ENCODE data around the gene PRDM16. TPM values are rescaled to one million over a fixed set of nuclear protein-coding genes. Genes with fewer than 3 reads are reported as not detected.

Gene PRDM16
- total and polyA plus RNA-seq, 2 of the 13 experiments (the other 11 are each of a cell fraction or from before 2014, with no cell fraction given): 0.15 to 0.81 TPM

DNA sequence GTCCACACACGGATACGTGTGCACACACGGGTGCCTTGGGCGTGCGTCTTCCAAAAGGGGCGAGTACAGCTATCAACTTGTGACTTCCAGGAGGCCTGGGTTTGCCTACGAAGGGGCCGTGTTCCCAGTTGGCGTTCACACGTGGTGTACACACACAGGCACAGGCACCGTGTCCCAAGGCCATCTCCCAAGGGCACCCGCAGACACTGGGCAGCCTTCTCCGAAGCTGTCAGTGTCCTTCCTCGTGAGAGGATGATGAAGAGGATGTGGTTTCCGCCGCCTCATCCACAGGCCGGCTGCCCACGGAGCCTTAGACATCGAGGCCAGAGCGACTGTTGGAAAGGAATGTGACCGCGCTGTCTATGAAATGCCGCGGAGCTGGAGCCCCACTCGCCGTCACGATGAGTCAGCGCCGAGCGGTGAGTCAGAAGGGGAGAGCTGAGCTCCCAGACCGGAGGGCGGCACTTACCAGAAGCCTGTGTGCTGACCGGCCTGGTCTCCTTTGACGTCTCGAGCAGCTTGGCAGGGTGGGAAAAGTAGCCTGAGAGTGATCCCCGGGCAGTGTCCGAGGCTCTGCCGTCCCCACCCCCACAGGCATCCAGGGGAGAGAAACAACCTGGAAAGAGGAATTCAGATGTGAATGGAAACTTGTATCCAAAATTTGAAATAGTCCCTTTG is 244.0 kb downstream of the PRDM16 start (continued):
- TF ChIP-seq, protein P1, sequence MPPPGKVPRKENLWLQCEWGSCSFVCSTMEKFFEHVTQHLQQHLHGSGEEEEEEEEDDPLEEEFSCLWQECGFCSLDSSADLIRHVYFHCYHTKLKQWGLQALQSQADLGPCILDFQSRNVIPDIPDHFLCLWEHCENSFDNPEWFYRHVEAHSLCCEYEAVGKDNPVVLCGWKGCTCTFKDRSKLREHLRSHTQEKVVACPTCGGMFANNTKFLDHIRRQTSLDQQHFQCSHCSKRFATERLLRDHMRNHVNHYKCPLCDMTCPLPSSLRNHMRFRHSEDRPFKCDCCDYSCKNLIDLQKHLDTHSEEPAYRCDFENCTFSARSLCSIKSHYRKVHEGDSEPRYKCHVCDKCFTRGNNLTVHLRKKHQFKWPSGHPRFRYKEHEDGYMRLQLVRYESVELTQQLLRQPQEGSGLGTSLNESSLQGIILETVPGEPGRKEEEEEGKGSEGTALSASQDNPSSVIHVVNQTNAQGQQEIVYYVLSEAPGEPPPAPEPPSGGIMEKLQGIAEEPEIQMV (CRISPR knock-in tag; IDR thresholded peaks at IDR 0.05; ENCODE audit: low read depth): no peak
- TF ChIP-seq SYNCRIP (IDR thresholded peaks at IDR 0.05; ENCODE audit: insufficient read depth, low read depth, low read length): no peak

DNA sequence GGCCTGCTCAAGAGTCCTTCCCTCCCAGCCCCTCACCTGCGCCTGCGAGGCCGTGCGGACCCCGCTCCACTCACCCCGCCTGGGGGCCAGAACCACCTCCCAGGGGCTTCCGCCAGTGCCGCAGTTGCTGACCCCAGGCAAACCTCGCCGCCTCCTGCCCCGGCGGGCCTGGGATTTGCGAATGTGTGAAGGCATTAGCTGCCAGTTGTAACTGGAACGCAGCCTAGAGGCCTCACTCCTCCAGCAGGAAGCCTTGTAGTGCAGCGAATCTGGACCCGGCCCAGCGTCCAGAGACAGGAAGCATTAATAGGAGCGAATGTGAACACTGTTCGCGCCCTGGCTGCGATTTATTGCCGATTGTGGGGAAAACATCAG is 244.6 kb downstream of the PRDM16 start:
- Histone ChIP-seq H3K36me3 (replicated peaks in 1 of 2; ENCODE audit: control insufficient read depth in 1 of 2, insufficient read depth in 2 of 2, low read length in 2 of 2) (no peaks in the 10 kb centered on the region), H3K4me2 (ENCODE audit: low read depth, low read length) (no peak overlapping the region), H4K20me1 (ENCODE audit: insufficient read depth, low read length) (no peaks in the 10 kb centered on the region), H3K9ac (ENCODE audit: insufficient read depth, low read depth, low read length) (0 out of 2 replicates have a peak overlapping the region, but pooled peaks have one; percentile 15), H2AFZ (ENCODE audit: low read length) (no peak overlapping the region), H3K9me3 (ENCODE audit: low read length) (no peaks in the 10 kb centered on the region), H3K27ac (ENCODE audit: extremely low read length, insufficient read depth, low read length) (no peak overlapping the region), H3K4me1 (ENCODE audit: insufficient read depth, low read length) (peaks cover 38% of the 10 kb centered on the region), H3K79me2 (ENCODE audit: insufficient read depth, low read length) (no peaks in the 10 kb centered on the region), H3K27me3 (ENCODE audit: control insufficient read depth in 1 of 2, insufficient read depth in 2 of 2, low read length in 2 of 2) (no peaks in the 10 kb centered on the region), H3K4me3 (replicated peaks in 1 of 3; ENCODE audit: insufficient read depth in 1 of 3, low read depth in 2 of 3, low read length in 3 of 3) (no peak overlapping the region)
- 97% methylated on average over 19 of the region's 22 CpGs for WGBS (ENCODE audit: low lambda C conversion rate)
- ChIA-PET POLR2A (interaction anchor here (1.0 to 1.5 kb wide), 5 partner anchors 13 to 27 kb away, joined by 3 to 6 read pairs (median 4); no protein-coding TSS in a partner anchor), CTCF (ENCODE audit: low intra/inter-chr PET ratio, low total read pairs) (no interaction called here)
- BruUV-seq (replicated peaks): no TSS peak
- DNase-seq (ENCODE audit: low spot score) (no peak), ATAC-seq (no peak), FAIRE-seq (no peak)
- in situ Hi-C loops (cut with HindIII; ENCODE audit: extremely low pct_ligation_motif_present, low pct_unique_long_range_greater_than_20kb): no loop called here
- TF ChIP-seq NKX3-1 (CRISPR knock-in tag; IDR thresholded peaks at IDR 0.05) (no peak), MAFK (conservative IDR thresholded peaks at IDR 0.05 in 1 of 2, IDR thresholded peaks at IDR 0.05 in 1 of 2; ENCODE audit: low read length in 2 of 2) (peak; percentile 16 to 48; a peak in 3 of 4 replicates), IKZF1 (IDR thresholded peaks at IDR 0.05) (no peak), ZNF724P (CRISPR knock-in tag; IDR thresholded peaks at IDR 0.05; ENCODE audit: borderline replicate concordance) (no peak), JDP2 (CRISPR knock-in tag; IDR thresholded peaks at IDR 0.05; ENCODE audit: borderline replicate concordance) (no peak), AGO2 (optimal IDR thresholded peaks at IDR 0.05; ENCODE audit: low read depth, low read length) (peak; percentile 39)
- TF ChIP-seq, protein P2, sequence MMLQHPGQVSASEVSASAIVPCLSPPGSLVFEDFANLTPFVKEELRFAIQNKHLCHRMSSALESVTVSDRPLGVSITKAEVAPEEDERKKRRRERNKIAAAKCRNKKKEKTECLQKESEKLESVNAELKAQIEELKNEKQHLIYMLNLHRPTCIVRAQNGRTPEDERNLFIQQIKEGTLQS (CRISPR knock-in tag; IDR thresholded peaks at IDR 0.05): no peak
- TF ChIP-seq, protein P3, sequence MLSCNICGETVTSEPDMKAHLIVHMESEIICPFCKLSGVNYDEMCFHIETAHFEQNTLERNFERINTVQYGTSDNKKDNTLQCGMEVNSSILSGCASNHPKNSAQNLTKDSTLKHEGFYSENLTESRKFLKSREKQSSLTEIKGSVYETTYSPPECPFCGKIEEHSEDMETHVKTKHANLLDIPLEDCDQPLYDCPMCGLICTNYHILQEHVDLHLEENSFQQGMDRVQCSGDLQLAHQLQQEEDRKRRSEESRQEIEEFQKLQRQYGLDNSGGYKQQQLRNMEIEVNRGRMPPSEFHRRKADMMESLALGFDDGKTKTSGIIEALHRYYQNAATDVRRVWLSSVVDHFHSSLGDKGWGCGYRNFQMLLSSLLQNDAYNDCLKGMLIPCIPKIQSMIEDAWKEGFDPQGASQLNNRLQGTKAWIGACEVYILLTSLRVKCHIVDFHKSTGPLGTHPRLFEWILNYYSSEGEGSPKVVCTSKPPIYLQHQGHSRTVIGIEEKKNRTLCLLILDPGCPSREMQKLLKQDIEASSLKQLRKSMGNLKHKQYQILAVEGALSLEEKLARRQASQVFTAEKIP (CRISPR knock-in tag; IDR thresholded peaks at IDR 0.05; ENCODE audit: borderline replicate concordance): no peak
- TF ChIP-seq, protein P4, sequence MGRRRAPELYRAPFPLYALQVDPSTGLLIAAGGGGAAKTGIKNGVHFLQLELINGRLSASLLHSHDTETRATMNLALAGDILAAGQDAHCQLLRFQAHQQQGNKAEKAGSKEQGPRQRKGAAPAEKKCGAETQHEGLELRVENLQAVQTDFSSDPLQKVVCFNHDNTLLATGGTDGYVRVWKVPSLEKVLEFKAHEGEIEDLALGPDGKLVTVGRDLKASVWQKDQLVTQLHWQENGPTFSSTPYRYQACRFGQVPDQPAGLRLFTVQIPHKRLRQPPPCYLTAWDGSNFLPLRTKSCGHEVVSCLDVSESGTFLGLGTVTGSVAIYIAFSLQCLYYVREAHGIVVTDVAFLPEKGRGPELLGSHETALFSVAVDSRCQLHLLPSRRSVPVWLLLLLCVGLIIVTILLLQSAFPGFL (CRISPR knock-in tag; IDR thresholded peaks at IDR 0.05): no peak
- TF ChIP-seq, protein P5, sequence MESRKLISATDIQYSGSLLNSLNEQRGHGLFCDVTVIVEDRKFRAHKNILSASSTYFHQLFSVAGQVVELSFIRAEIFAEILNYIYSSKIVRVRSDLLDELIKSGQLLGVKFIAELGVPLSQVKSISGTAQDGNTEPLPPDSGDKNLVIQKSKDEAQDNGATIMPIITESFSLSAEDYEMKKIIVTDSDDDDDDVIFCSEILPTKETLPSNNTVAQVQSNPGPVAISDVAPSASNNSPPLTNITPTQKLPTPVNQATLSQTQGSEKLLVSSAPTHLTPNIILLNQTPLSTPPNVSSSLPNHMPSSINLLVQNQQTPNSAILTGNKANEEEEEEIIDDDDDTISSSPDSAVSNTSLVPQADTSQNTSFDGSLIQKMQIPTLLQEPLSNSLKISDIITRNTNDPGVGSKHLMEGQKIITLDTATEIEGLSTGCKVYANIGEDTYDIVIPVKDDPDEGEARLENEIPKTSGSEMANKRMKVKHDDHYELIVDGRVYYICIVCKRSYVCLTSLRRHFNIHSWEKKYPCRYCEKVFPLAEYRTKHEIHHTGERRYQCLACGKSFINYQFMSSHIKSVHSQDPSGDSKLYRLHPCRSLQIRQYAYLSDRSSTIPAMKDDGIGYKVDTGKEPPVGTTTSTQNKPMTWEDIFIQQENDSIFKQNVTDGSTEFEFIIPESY (CRISPR knock-in tag; IDR thresholded peaks at IDR 0.05): peak; percentile 22; the same call in 1 of the 2 replicates
- intact Hi-C loops (cut with micrococcal nuclease; ENCODE audit: unreplicated experiment): no loop called here
